ENCODE data around the gene LSM3. TPM values are rescaled to one million over a fixed set of nuclear protein-coding genes. Genes with fewer than 3 reads are reported as not detected.
A peak's percentile ranks its signal among the peaks of the same experiment; 100 is the strongest.

Gene LSM3
- 10 to 100 TPM; 11.6 to 16.8 (median 14.2) TPM for total RNA-seq

GRCh38 chr3:14178247-14179113, at the start of gene LSM3, which contains the start of gene XPC:
TSS of gene LSM3 (plus strand) at chr3:14178817. CDS start at chr3:14178861, 44 bp downstream.
TSS of gene XPC (minus strand) at chr3:14178601. CDS start at chr3:14178568, 33 bp downstream.
- peak; percentile 95 for TF ChIP-seq POLR2A (IDR thresholded peaks at IDR 0.05)
- no peak for TF ChIP-seq CTCF (IDR thresholded peaks at IDR 0.05 in 4 of 5, conservative IDR thresholded peaks at IDR 0.05 in 1 of 5)
- ATAC-seq (peak; percentile 98), DNase-seq (peak; percentile 96 to 97)
- H3K9me3 ChIP-seq = no peaks in the 10 kb centered on the region
- peak within 1 kb of the TSS; percentile 71 to 86 (median 75) for H3K4me3 ChIP-seq
- H3K27ac ChIP-seq = peak within 1 kb of the TSS; percentile 86 to 91 (median 90)
- intact Hi-C loops (cut with DNase I; ENCODE audit: low total_unique reads) = loop anchor here (1.0 to 5.0 kb wide), 3 partner anchors 26 to 1424 kb away; partner anchors contain the start of genes BTD, HACL1 and TMEM43
- in situ Hi-C loops (cut with MboI; ENCODE audit: low sequenced_read_pairs in 4 of 4) = no loop called here
- no peaks in the 10 kb centered on the region for H3K27me3 ChIP-seq
- H3K36me3 ChIP-seq = peaks cover 0 to 15% of the 10 kb centered on the region in 2 donors
- peaks cover 31 to 53% of the 10 kb centered on the region in 2 donors for H3K4me1 ChIP-seq

- no peak for DNase-seq
- no peak for ATAC-seq
- in situ Hi-C loops (cut with MboI; ENCODE audit: low sequenced_read_pairs in 4 of 4) = loop anchor here in 2 of 4 donors (10.0 to 25.0 kb wide), 2 partner anchors 234 to 933 kb away; partner anchors contain the start of gene MRPS25 (in 1 of the 2)
- Histone ChIP-seq H3K9me3 (no peaks in the 10 kb centered on the region), H3K36me3 (peaks cover 0 to 51% of the 10 kb centered on the region in 2 donors), H3K4me3 (no peak overlapping the region), H3K4me1 (peaks cover 20 to 25% of the 10 kb centered on the region in 2 donors), H3K27ac (peak overlapping the region in 3 of 4 donors; percentile 33 to 94 (median 52)), H3K27me3 (no peaks in the 10 kb centered on the region)
- intact Hi-C loops (cut with DNase I; ENCODE audit: low total_unique reads) = loop anchor here (5.0 to 10.0 kb wide), 4 partner anchors 156 to 818 kb away; partner anchors contain the start of genes CCDC174, HDAC11 and NR2C2
- TF ChIP-seq POLR2A (IDR thresholded peaks at IDR 0.05) (no peak), CTCF (IDR thresholded peaks at IDR 0.05 in 4 of 5, conservative IDR thresholded peaks at IDR 0.05 in 1 of 5) (no peak)
Observed at GRCh38 chr3:14129296-14129695, 49.3 kb upstream of the LSM3 start.

GRCh38 chr3:14130230-14130629, 48.4 kb upstream of the LSM3 start:
- Histone ChIP-seq H3K36me3 (peaks cover 0 to 61% of the 10 kb centered on the region in 2 donors), H3K9me3 (no peaks in the 10 kb centered on the region), H3K27me3 (no peaks in the 10 kb centered on the region), H3K27ac (peak overlapping the region in 3 of 4 donors; percentile 33 to 94 (median 52)), H3K4me3 (no peak overlapping the region), H3K4me1 (peaks cover 20 to 25% of the 10 kb centered on the region in 2 donors)
- intact Hi-C loops (cut with DNase I; ENCODE audit: low total_unique reads) (no loop called here), in situ Hi-C loops (cut with MboI; ENCODE audit: low sequenced_read_pairs in 4 of 4) (loop anchor here in 1 of 4 donors (25.0 kb wide), 1 partner anchor 932 kb away; the partner anchor contains the start of gene MRPS25)
- no peak for ATAC-seq
- TF ChIP-seq CTCF (IDR thresholded peaks at IDR 0.05 in 4 of 5, conservative IDR thresholded peaks at IDR 0.05 in 1 of 5) (no peak), POLR2A (IDR thresholded peaks at IDR 0.05) (no peak)
- DNase-seq = peak in 1 of 2 donors; percentile 18

- peak overlapping the region in 3 of 4 donors; percentile 19 to 94 (median 52) for H3K27ac ChIP-seq
- in situ Hi-C loops (cut with MboI; ENCODE audit: low sequenced_read_pairs in 4 of 4) = loop anchor here in 1 of 4 donors (25.0 kb wide), 1 partner anchor 932 kb away; the partner anchor contains the start of gene MRPS25
Observed at GRCh38 chr3:14130707-14131106, 47.9 kb upstream of the LSM3 start.

More at GRCh38 chr3:14130707-14131106, 47.9 kb upstream of the LSM3 start:
- Histone ChIP-seq H3K27me3 (no peaks in the 10 kb centered on the region), H3K4me3 (no peak overlapping the region), H3K36me3 (peaks cover 0 to 65% of the 10 kb centered on the region in 2 donors), H3K4me1 (peaks cover 20 to 29% of the 10 kb centered on the region in 2 donors), H3K9me3 (no peaks in the 10 kb centered on the region)
- DNase-seq = no peak
- ATAC-seq = no peak
- no peak for TF ChIP-seq POLR2A (IDR thresholded peaks at IDR 0.05)
- no peak for TF ChIP-seq CTCF (IDR thresholded peaks at IDR 0.05 in 4 of 5, conservative IDR thresholded peaks at IDR 0.05 in 1 of 5)
- intact Hi-C loops (cut with DNase I; ENCODE audit: low total_unique reads) = no loop called here

Measured in gastrocnemius medialis (tissue), 4 donors.